Ishikawa (cell line): ENCODE results near the gene GPX7.

Source experiments
- CREB1 ChIP-seq: IDR thresholded peaks from 2 replicates; pipeline ENCODE4 v1.6.1; 2012; ENCODE audit warnings: low read depth
- EGR1 ChIP-seq: IDR thresholded peaks from 2 replicates; pipeline ENCODE4 v1.6.1; 2012
- FOXM1 ChIP-seq: IDR thresholded peaks from 2 replicates; pipeline ENCODE4 v1.6.1; 2012; ENCODE audit warnings: low read depth, borderline replicate concordance
- MAX ChIP-seq: IDR thresholded peaks from 2 replicates; pipeline ENCODE4 v1.6.1; 2012
- RAD21 ChIP-seq: IDR thresholded peaks from 2 replicates; pipeline ENCODE4 v1.6.1; 2012; ENCODE audit warnings: low read depth
- REST ChIP-seq: IDR thresholded peaks from 2 replicates; pipeline ENCODE4 v1.6.1; 2012; ENCODE audit warnings: low read depth, mild to moderate bottlenecking
- TCF12 ChIP-seq: IDR thresholded peaks from 2 replicates; pipeline ENCODE4 v1.6.1; 2012; ENCODE audit warnings: low read depth
- YY1 ChIP-seq: IDR thresholded peaks from 2 replicates; pipeline ENCODE4 v1.6.1; 2012; ENCODE audit warnings: low read depth
- ZBTB7A ChIP-seq: IDR thresholded peaks from 2 replicates; pipeline ENCODE4 v1.6.1; 2012; ENCODE audit warnings: low read depth

DNA sequence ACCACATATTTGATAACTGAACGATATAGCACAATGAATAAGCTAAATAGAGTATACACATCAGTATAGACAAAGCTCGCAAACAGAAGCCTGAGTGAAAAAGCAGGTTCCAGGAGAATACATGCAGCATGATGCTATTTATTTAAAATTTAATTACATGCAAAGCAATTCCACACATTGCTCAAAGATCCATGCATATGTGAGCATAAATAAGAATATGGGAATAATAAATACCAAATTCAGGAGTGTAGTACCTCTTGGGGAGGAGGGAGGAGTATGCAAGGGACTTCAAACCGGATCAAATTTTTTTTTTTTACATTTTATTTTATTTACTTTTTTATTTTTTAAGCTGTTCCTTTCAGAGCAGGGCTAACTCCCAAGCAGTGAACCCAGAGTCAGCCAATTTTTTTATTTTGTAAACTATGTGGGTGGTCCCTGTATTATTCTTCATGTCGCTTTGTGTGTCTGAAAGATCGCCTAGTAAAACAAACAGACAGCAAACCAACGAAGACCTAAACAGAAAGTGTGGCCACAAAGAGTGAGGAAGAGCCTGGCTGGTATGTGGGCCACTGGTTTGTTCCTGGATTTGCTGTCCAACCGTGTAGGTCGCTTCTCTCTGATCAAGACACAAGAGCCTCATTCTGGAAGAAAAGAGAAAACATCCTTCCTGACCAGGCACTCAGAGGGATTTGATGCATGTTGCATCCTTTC, 26.6 kb downstream of the GPX7 start:
- TF ChIP-seq FOXM1 = no peak
- no peak for TF ChIP-seq ZBTB7A
- no peak for TF ChIP-seq REST
- no peak for TF ChIP-seq CREB1
- no peak for TF ChIP-seq RAD21
- no peak for TF ChIP-seq MAX
- no peak for TF ChIP-seq YY1
- no peak for TF ChIP-seq EGR1
- no peak for TF ChIP-seq TCF12
